ENCODE data around the gene GJE1.

- no peak for TF ChIP-seq POLR2A (IDR thresholded peaks at IDR 0.05)
- no peak for TF ChIP-seq CTCF (IDR thresholded peaks at IDR 0.05)
Observed at GRCh38 chr6:142172758-142173157, 40.0 kb downstream of the GJE1 start.
